ENCODE results near the gene ZNF610. TPM values are rescaled to one million over a fixed set of nuclear protein-coding genes. Genes with fewer than 3 reads are reported as not detected.
"Not testable (repeated sequence)": the region's sequence is repeated elsewhere in the genome, so short reads cannot be mapped to it uniquely, and the experiment has no call there.

The ZNF610 gene
- total RNA-seq, 4 donors from 2014 or later, result 0.68 to 6.6 (median 1.6) TPM; not detected in 1

DNA sequence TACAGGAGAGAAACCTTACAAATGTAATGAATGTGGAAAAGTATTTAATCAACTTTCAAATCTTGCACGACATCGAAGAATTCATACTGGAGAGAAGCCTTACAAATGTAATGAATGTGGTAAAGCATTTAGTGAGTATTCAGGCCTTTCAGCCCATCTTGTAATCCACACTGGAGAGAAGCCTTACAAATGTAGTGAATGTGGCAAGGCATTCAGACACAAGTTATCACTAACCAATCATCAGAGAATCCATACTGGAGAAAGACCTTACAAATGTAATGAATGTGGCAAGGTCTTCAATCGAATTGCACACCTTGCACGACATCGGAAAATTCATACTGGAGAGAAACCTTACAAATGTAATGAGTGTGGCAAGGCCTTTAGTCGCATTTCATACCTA, 13.6 kb upstream of the ZNF610 start:
- in situ Hi-C loops (cut with MboI; ENCODE audit: low pct_ligation_motif_present in 1 of 4, low pct_unique_long_range_greater_than_20kb in 1 of 4, low sequenced_read_pairs in 3 of 4), result no loop called here
- intact Hi-C loops (cut with DNase I; ENCODE audit: low total_unique reads), result no loop called here
- Histone ChIP-seq H3K4me3 (no peak overlapping the region), H3K36me3 (peaks cover 16 to 71% (median 45%) of the 10 kb centered on the region in 4 donors), H3K9me3 (peaks cover 97 to 100% of the 10 kb centered on the region in 2 donors), H3K27me3 (no peaks in the 10 kb centered on the region), H3K4me1 (no peaks in the 10 kb centered on the region), H3K27ac (no peak overlapping the region)
- no peak for DNase-seq
- 95 to 96% methylated on average over 4 to 6 of the region's 6 CpGs for WGBS, 2 donors (ENCODE audit: low coverage in 1 of 2)
- no peak for TF ChIP-seq EP300 (IDR thresholded peaks at IDR 0.05; ENCODE audit: low read depth)
- no peak for TF ChIP-seq POLR2AphosphoS5 (IDR thresholded peaks at IDR 0.05)
- no peak for TF ChIP-seq POLR2A (IDR thresholded peaks at IDR 0.05)
- TF ChIP-seq CTCF (IDR thresholded peaks at IDR 0.05), result no peak

GRCh38 chr19:52331757-52332156, 4.3 kb upstream of the ZNF610 start:
- no peaks in the 10 kb centered on the region for H3K36me3 ChIP-seq
- no peak overlapping the region for H3K27ac ChIP-seq
- H3K4me1 ChIP-seq, result peaks cover 0 to 3% (median under 1%) of the 10 kb centered on the region in 4 donors
- H3K9me3 ChIP-seq, result peaks cover 60 to 79% of the 10 kb centered on the region in 2 donors
- 71 to 86% methylated on average over 5 to 10 of the region's 10 CpGs for WGBS, 2 donors (ENCODE audit: low coverage in 1 of 2)
- no peak overlapping the region for H3K4me3 ChIP-seq
- H3K27me3 ChIP-seq, result no peaks in the 10 kb centered on the region
- TF ChIP-seq POLR2AphosphoS5 (IDR thresholded peaks at IDR 0.05) (no peak), CTCF (IDR thresholded peaks at IDR 0.05) (no peak), POLR2A (IDR thresholded peaks at IDR 0.05) (no peak), EP300 (IDR thresholded peaks at IDR 0.05; ENCODE audit: low read depth) (no peak)
- in situ Hi-C loops (cut with MboI; ENCODE audit: low pct_ligation_motif_present in 1 of 4, low pct_unique_long_range_greater_than_20kb in 1 of 4, low sequenced_read_pairs in 3 of 4), result no loop called here
- intact Hi-C loops (cut with DNase I; ENCODE audit: low total_unique reads), result no loop called here
- no peak for DNase-seq

GRCh38 chr19:52335768-52336116, 301 bp upstream of the ZNF610 start:
- Histone ChIP-seq H3K9me3 (peaks cover 31 to 42% of the 10 kb centered on the region in 2 donors), H3K27ac (peak overlapping the region; percentile 53 to 85 (median 78)), H3K4me3 (peak overlapping the region; percentile 57 to 82 (median 66)), H3K36me3 (no peaks in the 10 kb centered on the region), H3K4me1 (peaks cover 0 to 8% (median 3%) of the 10 kb centered on the region in 4 donors), H3K27me3 (no peaks in the 10 kb centered on the region)
- in situ Hi-C loops (cut with MboI; ENCODE audit: low pct_ligation_motif_present in 1 of 4, low pct_unique_long_range_greater_than_20kb in 1 of 4, low sequenced_read_pairs in 3 of 4), result no loop called here
- TF ChIP-seq POLR2A (IDR thresholded peaks at IDR 0.05), result no peak
- no peak for TF ChIP-seq EP300 (IDR thresholded peaks at IDR 0.05; ENCODE audit: low read depth)
- no peak for TF ChIP-seq POLR2AphosphoS5 (IDR thresholded peaks at IDR 0.05)
- TF ChIP-seq CTCF (IDR thresholded peaks at IDR 0.05), result no peak
- no peak for DNase-seq
- WGBS, 2 donors (ENCODE audit: low coverage in 1 of 2), result 53% methylated on average over 9 of the region's 9 CpGs; no CpG with 5 or more reads in 1 of the 2 donors
- intact Hi-C loops (cut with DNase I; ENCODE audit: low total_unique reads), result no loop called here

DNA sequence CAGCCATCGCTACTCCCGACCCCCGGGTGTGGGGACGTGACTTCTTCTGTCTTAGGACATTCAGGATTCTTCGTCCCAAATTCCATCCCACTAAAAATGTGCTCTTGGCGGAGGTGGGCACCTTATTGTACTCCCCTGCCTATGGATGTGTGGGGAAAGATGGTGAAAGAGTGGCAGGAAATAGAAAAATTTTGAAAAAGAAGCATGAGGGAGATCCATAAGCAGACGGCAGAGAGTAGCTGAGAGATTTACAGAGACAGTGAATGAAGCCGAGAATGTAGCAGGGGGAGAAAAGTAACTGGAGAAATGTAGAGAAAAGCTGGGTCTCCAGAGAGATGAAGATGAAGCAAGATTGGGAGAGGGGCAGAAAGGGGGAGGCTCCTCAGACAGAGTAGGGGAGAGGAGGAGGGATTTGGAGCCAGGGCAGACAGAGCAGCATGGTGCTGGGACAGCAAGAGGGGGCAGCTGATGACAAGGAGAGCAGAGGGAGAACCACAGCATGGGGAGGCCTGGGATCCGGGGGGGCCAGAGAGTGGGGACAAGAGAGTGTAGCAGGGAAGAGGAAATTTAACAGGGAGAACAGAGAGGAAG, 843 bp downstream of the ZNF610 start:
- in situ Hi-C loops (cut with MboI; ENCODE audit: low pct_ligation_motif_present in 1 of 4, low pct_unique_long_range_greater_than_20kb in 1 of 4, low sequenced_read_pairs in 3 of 4), result no loop called here
- 5 to 18% methylated on average over 3 to 9 of the region's 9 CpGs for WGBS, 2 donors (ENCODE audit: low coverage in 1 of 2)
- no peaks in the 10 kb centered on the region for H3K36me3 ChIP-seq
- peaks cover 20 to 31% of the 10 kb centered on the region in 2 donors for H3K9me3 ChIP-seq
- no peaks in the 10 kb centered on the region for H3K27me3 ChIP-seq
- intact Hi-C loops (cut with DNase I; ENCODE audit: low total_unique reads), result no loop called here
- H3K4me1 ChIP-seq, result peaks cover 0 to 8% (median 3%) of the 10 kb centered on the region in 4 donors
- DNase-seq, result no peak
- no peak for TF ChIP-seq CTCF (IDR thresholded peaks at IDR 0.05)
- H3K4me3 ChIP-seq, result peak overlapping the region; percentile 57 to 82 (median 66)
- peak overlapping the region; percentile 53 to 85 (median 78) for H3K27ac ChIP-seq

DNA sequence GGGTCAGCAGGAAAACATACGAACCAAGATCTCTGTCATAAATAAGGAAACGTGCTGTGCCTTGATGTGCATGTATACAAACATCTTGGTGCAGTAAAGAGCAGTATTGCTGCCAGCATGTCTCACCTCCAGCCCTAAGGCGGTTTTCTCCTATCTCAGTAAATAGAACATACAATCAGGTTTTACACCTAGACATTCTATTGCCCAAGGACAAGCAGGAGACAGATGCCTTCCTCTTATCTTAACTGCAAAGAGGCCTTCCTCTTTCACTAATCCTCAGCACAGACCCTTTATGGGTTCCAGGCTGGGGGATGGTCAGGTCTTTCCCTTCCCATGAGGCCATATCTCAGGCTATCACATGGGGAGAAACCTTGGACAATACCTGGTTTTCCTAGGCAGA, 3.0 kb downstream of the ZNF610 start:
- in situ Hi-C loops (cut with MboI; ENCODE audit: low pct_ligation_motif_present in 1 of 4, low pct_unique_long_range_greater_than_20kb in 1 of 4, low sequenced_read_pairs in 3 of 4); intact Hi-C loops (cut with DNase I; ENCODE audit: low total_unique reads); H3K36me3 ChIP-seq; H3K4me1 ChIP-seq; H3K27ac ChIP-seq; H3K27me3 ChIP-seq; H3K4me3 ChIP-seq; DNase-seq: not testable (repeated sequence)
- WGBS, 2 donors (ENCODE audit: low coverage in 1 of 2), result 59 to 89% methylated on average over 2 to 3 of the region's 3 CpGs
- H3K9me3 ChIP-seq, result peaks cover 7 to 14% of the 10 kb centered on the region in 2 donors

Data from transverse colon (tissue), 4 donors.